ENCODE data around the gene GFY.

The GFY gene

GRCh38 chr19:49408816-49409440 lies 16.3 kb upstream of the GFY start:
- no peak for DNase-seq

DNA sequence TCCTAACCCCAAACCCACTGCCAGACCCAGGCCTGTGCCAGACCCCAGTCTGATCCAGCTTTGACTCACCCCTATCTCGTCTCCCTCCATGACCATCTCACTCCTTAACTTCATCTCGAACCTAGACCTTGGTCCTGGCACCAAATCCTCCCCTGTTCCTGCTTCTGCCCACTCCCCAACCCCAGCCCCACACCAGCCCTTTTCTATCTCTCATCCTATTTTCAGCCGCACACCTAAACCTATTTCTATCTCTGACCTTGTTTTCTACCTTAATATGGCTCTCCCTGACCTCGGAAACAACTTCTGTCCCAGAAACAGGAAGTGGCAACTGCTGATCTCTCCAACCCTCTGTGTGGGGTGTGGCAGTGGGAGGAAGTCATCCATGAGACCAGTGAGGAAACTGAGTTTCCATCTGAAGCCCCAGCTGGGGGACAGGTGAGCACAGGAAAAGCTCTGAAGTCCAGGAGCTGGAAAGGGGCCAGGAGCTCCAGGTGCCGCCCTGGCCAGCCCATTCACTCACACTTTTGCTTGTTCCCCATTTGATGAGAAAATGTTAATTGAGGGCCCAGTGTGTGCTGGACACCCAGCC lies 15.7 kb upstream of the GFY start:
- no peak for DNase-seq

- DNase-seq: no peak
These were observed 13.4 kb upstream of the GFY start for GRCh38 chr19:49411681-49412326.

- DNase-seq: no peak
These were observed 11.8 kb upstream of the GFY start for GRCh38 chr19:49413348-49413747.

- DNase-seq: no peak
These were observed 10.9 kb upstream of the GFY start for GRCh38 chr19:49414256-49414655.

DNA sequence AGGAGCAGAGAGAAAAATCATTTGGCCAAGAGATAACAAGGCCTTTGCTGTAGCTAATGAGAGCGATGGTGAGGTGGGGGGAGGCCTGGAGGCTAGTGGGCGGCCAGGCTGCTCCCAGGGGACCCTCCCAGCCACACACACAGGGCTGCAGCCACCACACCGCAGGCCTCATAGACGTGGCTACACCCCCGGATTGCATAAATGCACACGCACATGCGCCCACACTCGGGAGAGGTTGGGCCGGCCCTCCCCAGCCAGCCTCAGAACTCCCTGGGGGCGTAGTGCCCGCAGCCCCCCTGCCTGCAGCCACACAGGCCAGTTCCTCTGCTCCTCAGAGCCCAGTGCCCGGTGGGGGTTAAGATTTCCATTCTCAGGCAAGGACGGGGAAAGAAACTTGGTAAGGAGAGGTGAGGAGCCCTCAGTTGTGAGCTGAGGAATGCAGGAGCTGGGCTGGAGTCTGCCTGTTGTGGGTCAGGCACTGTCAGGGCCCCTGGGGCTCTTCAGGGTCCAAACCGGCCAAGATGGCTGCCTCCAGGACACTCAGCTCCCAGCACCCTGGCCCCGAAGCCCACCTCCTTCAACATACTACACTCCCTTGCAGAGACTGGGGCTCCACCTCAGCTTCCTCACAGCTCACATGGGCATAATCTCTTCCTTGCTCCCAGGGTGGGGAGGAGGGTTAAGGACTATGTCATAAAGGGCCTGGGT lies 9.9 kb upstream of the GFY start:
- DNase-seq: no peak

DNA sequence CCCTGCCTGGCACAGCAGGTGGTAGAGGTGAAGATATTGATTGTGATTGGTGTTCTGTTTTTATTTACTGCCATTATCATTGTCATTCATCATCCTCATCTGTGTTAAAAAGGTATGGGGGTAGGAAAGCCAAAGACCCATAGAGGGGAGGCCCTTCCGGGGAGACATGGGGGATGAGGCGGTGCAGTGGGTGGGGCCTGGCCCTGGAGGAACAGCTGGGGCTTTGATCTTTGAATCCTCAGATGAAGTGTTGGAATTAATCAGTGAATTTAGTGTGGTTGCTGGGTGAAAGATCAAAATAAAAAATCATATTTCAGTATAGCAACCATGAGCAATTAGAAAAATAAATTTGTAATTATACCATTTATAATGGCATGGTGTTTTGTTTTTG lies 9.4 kb upstream of the GFY start:
- DNase-seq: no peak

DNA sequence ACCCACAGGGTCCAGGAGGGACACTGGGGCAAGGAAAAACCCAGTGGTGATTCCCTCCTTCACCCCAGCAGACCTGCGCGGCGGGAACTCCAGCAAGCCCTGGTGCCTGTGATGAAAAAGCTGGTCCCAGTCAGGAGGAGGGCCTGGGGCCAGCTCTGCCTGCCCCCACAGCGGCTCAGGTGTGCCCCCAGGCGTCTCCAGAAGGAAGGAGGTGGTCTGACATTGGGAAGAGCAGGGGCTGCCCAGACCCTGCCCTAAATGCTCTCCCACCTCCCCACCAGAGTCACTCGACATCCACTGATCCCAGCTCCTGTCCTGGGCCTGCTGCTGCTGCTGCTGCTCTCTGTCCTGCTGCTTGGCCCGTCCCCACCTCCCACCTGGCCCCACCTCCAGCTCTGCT lies 8.1 kb upstream of the GFY start:
- no peak for DNase-seq

GRCh38 chr19:49418511-49418910 lies 6.7 kb upstream of the GFY start:
- DNase-seq: no peak

- DNase-seq: no peak
These were observed 6.0 kb upstream of the GFY start for GRCh38 chr19:49419173-49419572.

- no peak for DNase-seq
These were observed 5.0 kb upstream of the GFY start for GRCh38 chr19:49420227-49420626.

GRCh38 chr19:49421039-49421877 lies 3.9 kb upstream of the GFY start:
- peak in 1 of 2 donors; percentile 44 for DNase-seq

GRCh38 chr19:49421878-49422202 lies 3.3 kb upstream of the GFY start:
- no peak for DNase-seq

- DNase-seq: peak; percentile 31 to 60
These were observed 2.6 kb upstream of the GFY start for GRCh38 chr19:49422407-49423070.

GRCh38 chr19:49423071-49423984 lies 1.9 kb upstream of the GFY start, which contains the start of gene PTH2:
Gene PTH2 (minus strand): TSS chr19:49423441. CDS start chr19:49423339, 102 bp downstream.
- DNase-seq: no peak

DNA sequence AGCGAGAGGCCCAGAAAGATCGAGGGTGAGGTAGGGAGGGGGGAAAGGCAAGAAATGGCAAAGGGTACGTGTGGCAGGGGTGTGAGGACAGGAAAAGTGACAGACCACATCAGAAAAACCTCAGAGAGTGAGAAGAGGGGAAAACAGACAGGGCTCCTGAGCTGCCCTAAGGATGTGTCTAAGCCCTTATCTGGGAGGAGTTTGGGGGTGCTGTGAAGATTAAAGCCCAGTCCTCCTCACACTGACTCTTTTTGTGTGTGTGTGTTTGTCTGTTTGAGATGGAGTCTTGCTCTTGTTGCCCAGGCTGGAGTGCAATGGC lies 1.2 kb upstream of the GFY start:
- DNase-seq: no peak

- DNase-seq: no peak
These were observed 869 bp downstream of the GFY start for GRCh38 chr19:49425922-49426592.

DNA sequence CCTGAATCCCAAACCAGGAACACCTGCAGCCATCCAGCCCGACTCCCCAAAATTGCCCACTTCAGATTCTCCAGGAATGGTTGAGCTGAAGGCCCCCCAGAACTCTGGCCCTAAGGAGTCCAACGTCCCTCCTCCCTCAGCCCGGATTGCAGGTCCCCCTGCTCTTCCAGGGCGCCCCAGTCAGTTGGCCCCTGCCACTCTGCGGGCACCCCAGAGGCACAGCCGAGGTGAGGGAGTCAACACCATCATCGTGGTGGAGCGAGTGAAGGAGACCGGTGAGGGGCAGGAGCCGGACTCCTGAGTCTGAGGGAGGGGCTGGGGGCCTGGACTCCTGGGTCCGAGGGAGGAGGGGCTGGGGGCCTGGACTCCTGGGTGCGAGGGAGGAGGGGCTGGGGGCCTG lies 2.2 kb downstream of the GFY start:
- DNase-seq: no peak

DNA sequence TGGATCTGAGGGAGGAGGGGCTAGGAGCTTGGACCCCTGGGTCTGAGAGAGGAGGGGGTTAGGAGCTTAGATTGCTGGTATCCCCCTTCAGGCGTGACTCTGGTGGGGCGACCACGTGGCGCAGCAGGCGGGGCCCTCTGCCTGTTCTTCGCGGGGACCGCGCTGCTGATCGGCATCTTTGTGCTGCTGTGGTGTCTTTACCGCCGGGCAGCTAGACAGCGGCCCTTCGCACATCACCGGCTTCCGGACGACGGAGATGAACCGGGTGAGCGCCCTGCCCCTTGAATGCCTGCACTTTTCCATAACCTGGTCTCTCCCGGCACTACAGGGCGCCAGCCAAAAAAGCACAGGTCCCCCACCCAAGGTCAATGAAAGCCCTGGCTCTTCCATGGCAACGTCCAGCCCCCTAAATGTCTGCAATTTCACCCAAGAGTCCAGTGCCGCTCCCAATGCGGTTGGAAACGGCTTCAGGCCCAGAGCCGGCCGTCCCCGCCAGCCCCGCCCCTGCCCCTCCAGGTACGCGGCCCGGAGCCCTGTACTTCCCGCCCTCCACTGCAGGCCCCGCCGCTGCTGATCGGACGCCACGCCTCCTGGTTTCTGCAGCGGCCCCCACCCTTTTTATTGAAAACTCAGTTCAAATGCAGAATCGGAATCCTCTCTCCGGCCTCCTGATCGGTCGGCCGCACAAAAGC lies 2.8 kb downstream of the GFY start:
- DNase-seq: no peak

Data from stimulated activated CD4-positive, alpha-beta T cell treated with anti-CD3 and anti-CD28 coated beads, Interleukin-2, amount 100 ng/mL, for 48 hours (primary cell).